Right lobe of liver (tissue), 6 donors: ENCODE measurements around the gene COL21A1. TPM values are rescaled to one million over a fixed set of nuclear protein-coding genes. Genes with fewer than 3 reads are reported as not detected.

Experiments
- ATAC-seq, 4 donors: fragments of 200-7000 bp; cut with Tn5 transposase; one replicate each; pipeline ENCODE4 v1.9.1; 2020; ENCODE audit warnings: mild to moderate bottlenecking in 4 of 4, moderate library complexity in 4 of 4
- DNase-seq, 3 donors: peaks; one replicate each; pipeline ENCODE4 v3.0.0-alpha.2; 2020
- H3K27ac ChIP-seq, 3 donors: fragments of 200-600 bp; one replicate each; pipeline ENCODE4 v1.8.0; 2022
- H3K27me3 ChIP-seq, 2 donors: fragments of 200-600 bp; one replicate each; pipeline ENCODE4 v1.8.0; 2022
- H3K36me3 ChIP-seq, 4 donors: fragments of 200-600 bp; sonication (generic) in 1 of 4; one replicate each; pipeline versions ENCODE4 v1.5.1 to v1.8.0; 2017 to 2022; ENCODE audit warnings: control low read depth in 1 of 4
- H3K4me1 ChIP-seq, 4 donors: fragments of 200-600 bp; sonication (generic) in 1 of 4; one replicate each; pipeline versions ENCODE4 v1.5.1 to v1.8.0; 2017 to 2022; ENCODE audit warnings: control low read depth in 1 of 4
- H3K4me3 ChIP-seq, 3 donors: fragments of 200-600 bp; one replicate each; pipeline ENCODE4 v1.8.0; 2022
- H3K9me3 ChIP-seq, 4 donors: fragments of 200-600 bp; sonication (generic) in 1 of 4; one replicate each; pipeline versions ENCODE4 v1.5.1 to v1.8.0; 2017 to 2022; ENCODE audit warnings: control low read depth in 1 of 4
- POLR2A ChIP-seq: fragments of 450-650 bp; IDR thresholded peaks from one replicate; pipeline ENCODE4 v1.6.1; 2017; ENCODE audit warnings: antibody characterized with exemption, mild to moderate bottlenecking
- WGBS: methylation state at CpG from one replicate; pipeline ENCODE4 v1.1.6; 2018; ENCODE audit warnings: low coverage, low lambda C conversion rate; ENCODE audit not compliant: insufficient coverage; ENCODE audit errors: missing lambda C conversion rate; 5-methylcytosine and 5-hydroxymethylcytosine counted together
- intact Hi-C, 2 donors: fragments of 100-400 bp; cut with DNase I; formaldehyde crosslinking; loops; one replicate each; pipeline versions ENCODE4 v1.11.2 to v1.14.1; 2022
- long read RNA-seq: library from polyadenylated mRNA; unstranded; transcript quantifications from one replicate; pipeline ENCODE4 v2.0.0, GENCODE V29; 2019
- total RNA-seq, 6 experiments: library from RNA; depleted of rRNA in 2 of 6; stranded (reverse); fragments of >200 nt in 2 of 6; fragmentation: NEBNext Ultra II Directional in 3 of 6; extraction: Animal tissue kit (Norgen Biotek cat#: 25700) in 3 of 6; gene quantifications; one replicate each; pipeline versions ENCODE4 v1.1.0 to v1.2.4, GENCODE V29; 2016 to 2023
- TF ChIP-seq, protein P1 (sequence below), 4 donors: fragments of 200-600 bp in 3 of 4; fragments of 450-650 bp in 1 of 4; IDR thresholded peaks; one replicate each; pipeline versions ENCODE4 v1.5.1 to v1.8.0; 2016 to 2022; ENCODE audit warnings: antibody characterized with exemption in 4 of 4, mild to moderate bottlenecking in 2 of 4
- donor health status: DM: no; HTN: yes; CAD: no.
- donor health status: DM: no; HTN: no; CAD: no.
- donor health status: DM: no; HTN: no; CAD: no.
- donor health status: DM: no; HTN: yes; CAD: no.
- donor health status: DM: no; HTN: yes; CAD: no.

COL21A1 gene
- total RNA-seq = under 1 TPM; 0.11 to 0.73 (median 0.50) TPM
- long read RNA-seq = 0 reads

GRCh38 chr6:56246881-56247653 is at the start of gene COL21A1:
Gene COL21A1, minus strand, starts transcription at chr6:56247580. Its CDS starts 64,962 bp downstream, at chr6:56182618.
- Histone ChIP-seq H3K4me3 (peak within 1 kb of the TSS; percentile 6 to 17 (median 15)), H3K27me3 (no peaks in the 10 kb centered on the region), H3K9me3 (no peaks in the 10 kb centered on the region), H3K36me3 (no peaks in the 10 kb centered on the region), H3K27ac (no peak within 1 kb of the TSS), H3K4me1 (no peaks in the 10 kb centered on the region)
- TF ChIP-seq POLR2A = no peak
- TF ChIP-seq, protein P1, sequence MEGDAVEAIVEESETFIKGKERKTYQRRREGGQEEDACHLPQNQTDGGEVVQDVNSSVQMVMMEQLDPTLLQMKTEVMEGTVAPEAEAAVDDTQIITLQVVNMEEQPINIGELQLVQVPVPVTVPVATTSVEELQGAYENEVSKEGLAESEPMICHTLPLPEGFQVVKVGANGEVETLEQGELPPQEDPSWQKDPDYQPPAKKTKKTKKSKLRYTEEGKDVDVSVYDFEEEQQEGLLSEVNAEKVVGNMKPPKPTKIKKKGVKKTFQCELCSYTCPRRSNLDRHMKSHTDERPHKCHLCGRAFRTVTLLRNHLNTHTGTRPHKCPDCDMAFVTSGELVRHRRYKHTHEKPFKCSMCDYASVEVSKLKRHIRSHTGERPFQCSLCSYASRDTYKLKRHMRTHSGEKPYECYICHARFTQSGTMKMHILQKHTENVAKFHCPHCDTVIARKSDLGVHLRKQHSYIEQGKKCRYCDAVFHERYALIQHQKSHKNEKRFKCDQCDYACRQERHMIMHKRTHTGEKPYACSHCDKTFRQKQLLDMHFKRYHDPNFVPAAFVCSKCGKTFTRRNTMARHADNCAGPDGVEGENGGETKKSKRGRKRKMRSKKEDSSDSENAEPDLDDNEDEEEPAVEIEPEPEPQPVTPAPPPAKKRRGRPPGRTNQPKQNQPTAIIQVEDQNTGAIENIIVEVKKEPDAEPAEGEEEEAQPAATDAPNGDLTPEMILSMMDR (IDR thresholded peaks at IDR 0.05) = peak in 1 of 4 donors; percentile 19
- WGBS = 9% methylated on average over 16 of the region's 36 CpGs
- intact Hi-C loops = no loop called here
- peak; percentile 61 to 81 (median 74) for ATAC-seq
- peak in 2 of 3 donors; percentile 31 to 59 for DNase-seq

DNA sequence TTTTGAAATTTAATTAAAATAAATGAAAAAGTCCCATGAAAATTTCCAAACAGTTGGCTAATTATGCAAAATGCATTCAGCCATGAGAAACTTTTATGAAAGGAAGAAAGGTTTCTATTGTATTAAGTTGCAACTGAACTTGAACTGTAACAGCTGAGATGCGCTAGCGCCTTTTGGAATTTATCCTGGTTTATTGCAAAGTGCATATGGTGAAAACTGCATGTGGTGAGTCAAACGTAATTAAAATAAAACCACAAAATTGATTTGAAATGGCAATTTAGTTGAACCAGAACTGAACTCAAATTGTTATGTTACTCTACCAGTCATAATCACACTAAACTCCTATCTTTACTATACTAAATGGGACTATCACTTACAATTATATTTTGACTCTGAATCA is 46.4 kb upstream of the COL21A1 start:
- no peaks in the 10 kb centered on the region for H3K36me3 ChIP-seq
- H3K4me3 ChIP-seq = no peak overlapping the region
- intact Hi-C loops = loop anchor here in 1 of 2 donors (5.0 kb wide), 1 partner anchor 311 kb away; no protein-coding TSS in a partner anchor
- no peaks in the 10 kb centered on the region for H3K4me1 ChIP-seq
- no peaks in the 10 kb centered on the region for H3K9me3 ChIP-seq
- H3K27ac ChIP-seq = no peak overlapping the region
- TF ChIP-seq, protein P1 (IDR thresholded peaks at IDR 0.05) = no peak
- no peak for TF ChIP-seq POLR2A
- 67% methylated on average over 3 of the region's 3 CpGs for WGBS
- DNase-seq (no peak), ATAC-seq (no peak)
- H3K27me3 ChIP-seq = no peaks in the 10 kb centered on the region

DNA sequence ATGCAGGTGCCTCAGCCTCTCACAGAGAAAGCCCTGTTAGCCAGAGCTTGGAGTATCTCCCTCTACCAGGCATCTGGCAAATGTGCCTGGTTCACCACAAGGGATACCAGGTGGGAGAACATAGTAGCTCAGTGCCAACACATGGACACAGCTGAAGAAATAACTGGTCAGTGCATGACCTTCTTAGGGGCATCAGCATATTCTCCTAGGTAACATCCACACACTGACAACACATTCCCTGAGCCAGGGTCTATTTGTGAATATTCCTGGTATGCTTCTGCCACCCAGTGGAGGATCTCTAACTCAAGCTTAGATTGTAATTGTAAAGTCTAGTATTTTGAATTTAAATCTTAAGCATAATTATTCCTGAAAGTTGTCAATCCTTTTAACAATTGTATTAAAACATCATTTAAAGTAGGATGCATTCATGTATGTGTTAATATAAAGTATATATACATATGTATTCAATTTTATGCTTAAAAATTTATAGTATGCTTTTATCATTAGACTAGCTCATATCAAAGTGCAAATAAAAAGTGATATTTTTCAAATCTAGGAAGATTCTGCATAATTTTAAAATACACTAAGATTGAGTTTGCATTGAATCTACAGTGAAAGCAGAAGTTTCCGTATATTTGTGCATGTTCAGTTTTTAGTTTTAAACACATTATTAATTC is 45.3 kb upstream of the COL21A1 start:
- Histone ChIP-seq H3K27me3 (no peaks in the 10 kb centered on the region), H3K9me3 (no peaks in the 10 kb centered on the region), H3K36me3 (no peaks in the 10 kb centered on the region), H3K4me1 (no peaks in the 10 kb centered on the region), H3K4me3 (no peak overlapping the region), H3K27ac (no peak overlapping the region)
- DNase-seq (no peak), ATAC-seq (peak; percentile 61 to 92 (median 83))
- 45% methylated on average over 1 of the region's 1 CpG for WGBS
- TF ChIP-seq, protein P1 (IDR thresholded peaks at IDR 0.05) = peak; percentile 57 to 72 (median 60)
- TF ChIP-seq POLR2A = no peak
- intact Hi-C loops = loop anchor here in 1 of 2 donors (5.0 kb wide), 1 partner anchor 310 kb away; no protein-coding TSS in a partner anchor

- Histone ChIP-seq H3K27me3 (no peaks in the 10 kb centered on the region), H3K4me3 (no peak overlapping the region), H3K27ac (no peak overlapping the region), H3K9me3 (no peaks in the 10 kb centered on the region), H3K36me3 (no peaks in the 10 kb centered on the region), H3K4me1 (no peaks in the 10 kb centered on the region)
- WGBS = 33% methylated on average over 6 of the region's 7 CpGs
- ATAC-seq (peak in 1 of 4 donors; percentile 24), DNase-seq (no peak)
- TF ChIP-seq, protein P1 (IDR thresholded peaks at IDR 0.05) = no peak
- TF ChIP-seq POLR2A = no peak
- intact Hi-C loops = loop anchor here in 1 of 2 donors (5.0 kb wide), 1 partner anchor 309 kb away; no protein-coding TSS in a partner anchor
Measured at GRCh38 chr6:56291302-56291917, 44.0 kb upstream of the COL21A1 start.
